HUES48 (cell line): ENCODE measurements around the gene BRI3.

Source experiments
- H3K27ac ChIP-seq: one replicate; pipeline ENCODE4 v1.7.0; 2013; ENCODE audit warnings: low read depth, low read length, inconsistent platforms
- H3K27me3 ChIP-seq: 2 replicates; pipeline ENCODE4 v1.6.1; 2013; ENCODE audit warnings: mild to moderate bottlenecking, low read length; ENCODE audit not compliant: control insufficient read depth, insufficient read depth
- H3K36me3 ChIP-seq: 2 replicates; pipeline ENCODE4 v1.6.1; 2013; ENCODE audit warnings: low read length; ENCODE audit not compliant: control insufficient read depth, insufficient read depth
- H3K4me1 ChIP-seq: 2 replicates; pipeline ENCODE4 v1.6.1; 2013; ENCODE audit warnings: mild to moderate bottlenecking, low read length; ENCODE audit not compliant: control insufficient read depth, insufficient read depth
- H3K4me3 ChIP-seq: 2 replicates; pipeline ENCODE4 v1.5.1; 2013; ENCODE audit warnings: mild to moderate bottlenecking, low read depth, low read length
- H3K9ac ChIP-seq: 2 replicates; pipeline ENCODE4 v1.6.1; 2013; ENCODE audit warnings: mild to moderate bottlenecking, low read depth, low read length, moderate library complexity
- H3K9me3 ChIP-seq: 2 replicates; pipeline ENCODE4 v1.6.1; 2013; ENCODE audit warnings: low read length; ENCODE audit not compliant: control insufficient read depth, insufficient read depth

BRI3 gene

DNA sequence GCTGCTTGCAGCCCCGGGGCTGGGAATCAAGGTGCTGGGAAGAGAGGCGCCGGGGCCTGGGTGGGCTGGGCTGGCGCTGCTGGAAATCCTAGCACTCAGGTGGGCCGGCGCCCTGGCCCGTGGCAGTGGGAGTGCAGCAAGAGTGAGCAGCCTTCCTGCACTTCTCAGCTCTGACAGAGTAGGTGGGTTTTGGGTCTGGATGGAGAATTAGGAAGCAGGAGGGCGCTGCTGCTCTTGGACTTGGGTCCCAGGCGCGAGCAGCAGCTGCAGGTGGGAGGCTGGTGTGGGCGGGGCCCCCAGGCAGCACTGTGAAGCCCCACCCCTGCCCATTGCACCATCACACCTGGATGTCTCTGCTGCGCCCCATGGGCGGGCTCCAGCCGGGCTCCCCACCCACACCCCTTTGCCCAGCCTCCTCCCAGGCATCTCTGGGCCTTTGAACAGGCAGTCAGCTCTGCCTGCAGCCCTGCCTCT is 6.0 kb downstream of the BRI3 start:
- Histone ChIP-seq H3K9ac (no peak overlapping the region), H3K9me3 (no peaks in the 10 kb centered on the region), H3K27me3 (no peaks in the 10 kb centered on the region), H3K36me3 (peaks cover 29% of the 10 kb centered on the region), H3K27ac (no peak overlapping the region), H3K4me1 (peaks cover 28% of the 10 kb centered on the region), H3K4me3 (no peak overlapping the region)

DNA sequence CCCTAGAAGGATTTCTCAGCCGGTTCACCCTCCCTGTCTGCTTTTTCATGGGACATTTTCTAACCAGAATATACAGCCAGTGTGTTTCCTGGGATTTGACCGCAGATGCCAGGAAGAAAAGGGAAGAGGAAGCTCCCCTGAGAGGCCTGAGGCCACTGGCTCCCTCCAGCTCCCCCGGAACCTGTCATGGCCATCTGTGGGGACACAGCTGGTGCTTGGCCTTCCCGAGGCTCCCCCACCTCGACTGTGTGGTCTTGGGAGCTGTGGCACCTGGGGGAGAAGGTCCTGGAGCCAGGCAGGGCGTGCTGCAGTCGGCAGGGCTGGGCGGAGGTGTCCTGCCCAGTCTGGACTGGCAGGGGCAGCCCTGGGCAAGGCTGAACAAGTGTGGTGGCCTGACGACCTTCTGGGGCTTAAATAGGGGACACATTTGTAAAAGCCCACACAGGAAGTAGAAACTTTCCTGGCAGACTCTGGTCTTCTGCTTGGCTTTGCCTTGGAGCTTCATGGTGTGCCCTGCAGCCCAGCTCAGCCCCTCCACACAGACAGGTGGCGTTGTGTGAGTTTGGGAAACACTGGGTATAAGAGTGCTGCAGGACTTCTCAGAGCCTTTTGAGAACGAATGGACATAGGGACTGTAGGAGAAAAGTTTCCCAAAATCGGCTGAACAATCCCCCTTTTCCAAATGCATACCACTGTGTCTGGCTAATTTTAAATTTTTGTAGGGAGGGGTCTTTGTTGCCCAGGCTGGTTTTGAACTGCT is 6.8 kb downstream of the BRI3 start:
- no peaks in the 10 kb centered on the region for H3K9me3 ChIP-seq
- peaks cover 36% of the 10 kb centered on the region for H3K36me3 ChIP-seq
- no peak overlapping the region for H3K27ac ChIP-seq
- H3K9ac ChIP-seq: no peak overlapping the region
- H3K4me3 ChIP-seq: no peak overlapping the region
- peaks cover 24% of the 10 kb centered on the region for H3K4me1 ChIP-seq
- no peaks in the 10 kb centered on the region for H3K27me3 ChIP-seq

DNA sequence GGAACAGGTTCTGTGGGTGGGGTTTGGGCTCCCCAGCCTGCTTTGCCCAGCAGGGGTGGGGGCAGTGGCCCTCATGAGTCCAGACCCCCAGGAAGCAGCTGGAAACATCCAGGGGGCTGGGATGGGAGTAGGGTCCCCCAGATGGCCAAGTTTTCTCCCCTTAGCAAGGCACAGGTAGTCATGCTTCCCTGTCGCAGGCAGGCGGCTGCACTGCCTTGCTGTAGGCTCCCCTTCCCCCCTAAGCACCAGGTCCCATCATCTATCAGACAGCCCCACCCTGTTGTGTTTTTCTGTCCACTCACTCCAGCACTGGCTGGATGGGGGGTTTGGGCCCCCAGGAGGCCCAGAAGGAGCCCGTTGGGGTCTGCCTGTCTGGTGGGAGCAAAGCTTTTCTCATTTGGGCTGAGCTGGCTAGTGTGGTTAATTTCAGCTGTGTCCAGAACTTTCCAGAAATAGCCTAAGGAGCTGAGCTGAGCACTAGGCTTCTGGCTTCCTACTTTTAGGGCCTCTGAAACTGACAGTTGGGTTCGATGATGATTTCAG is 7.9 kb downstream of the BRI3 start:
- no peak overlapping the region for H3K9ac ChIP-seq
- H3K36me3 ChIP-seq: peaks cover 38% of the 10 kb centered on the region
- H3K9me3 ChIP-seq: no peaks in the 10 kb centered on the region
- no peaks in the 10 kb centered on the region for H3K27me3 ChIP-seq
- H3K4me3 ChIP-seq: no peak overlapping the region
- H3K4me1 ChIP-seq: peaks cover 26% of the 10 kb centered on the region
- no peak overlapping the region for H3K27ac ChIP-seq

- H3K9ac ChIP-seq: no peak overlapping the region
Observed at GRCh38 chr7:98291717-98292116, 10.2 kb downstream of the BRI3 start.

GRCh38 chr7:98293265-98293664 is 11.8 kb downstream of the BRI3 start:
- H3K4me1 ChIP-seq: peaks cover 15% of the 10 kb centered on the region; the same call in 1 of the 2 replicates
- no peaks in the 10 kb centered on the region for H3K9me3 ChIP-seq
- no peak overlapping the region for H3K27ac ChIP-seq
- H3K36me3 ChIP-seq: peaks cover 42% of the 10 kb centered on the region
- H3K4me3 ChIP-seq: no peak overlapping the region
- no peak overlapping the region for H3K9ac ChIP-seq
- no peaks in the 10 kb centered on the region for H3K27me3 ChIP-seq

More at GRCh38 chr7:98291717-98292116, 10.2 kb downstream of the BRI3 start:
- Histone ChIP-seq H3K4me3 (no peak overlapping the region), H3K27me3 (no peaks in the 10 kb centered on the region), H3K36me3 (peaks cover 37% of the 10 kb centered on the region), H3K4me1 (peaks cover 26% of the 10 kb centered on the region), H3K9me3 (no peaks in the 10 kb centered on the region), H3K27ac (no peak overlapping the region)

- H3K9me3 ChIP-seq: no peaks in the 10 kb centered on the region
- H3K4me1 ChIP-seq: peaks cover 15% of the 10 kb centered on the region; the same call in 1 of the 2 replicates
- H3K27me3 ChIP-seq: no peaks in the 10 kb centered on the region
- H3K4me3 ChIP-seq: no peak overlapping the region
- H3K27ac ChIP-seq: no peak overlapping the region
- H3K36me3 ChIP-seq: peaks cover 42% of the 10 kb centered on the region
- no peak overlapping the region for H3K9ac ChIP-seq
Observed at GRCh38 chr7:98293746-98294145, 12.3 kb downstream of the BRI3 start.

GRCh38 chr7:98294326-98294725 is 12.8 kb downstream of the BRI3 start:
- Histone ChIP-seq H3K9me3 (no peaks in the 10 kb centered on the region), H3K27me3 (no peaks in the 10 kb centered on the region), H3K4me1 (peaks cover 15% of the 10 kb centered on the region; the same call in 1 of the 2 replicates), H3K27ac (peak overlapping the region; percentile 48), H3K4me3 (no peak overlapping the region), H3K9ac (no peak overlapping the region), H3K36me3 (peaks cover 42% of the 10 kb centered on the region)

DNA sequence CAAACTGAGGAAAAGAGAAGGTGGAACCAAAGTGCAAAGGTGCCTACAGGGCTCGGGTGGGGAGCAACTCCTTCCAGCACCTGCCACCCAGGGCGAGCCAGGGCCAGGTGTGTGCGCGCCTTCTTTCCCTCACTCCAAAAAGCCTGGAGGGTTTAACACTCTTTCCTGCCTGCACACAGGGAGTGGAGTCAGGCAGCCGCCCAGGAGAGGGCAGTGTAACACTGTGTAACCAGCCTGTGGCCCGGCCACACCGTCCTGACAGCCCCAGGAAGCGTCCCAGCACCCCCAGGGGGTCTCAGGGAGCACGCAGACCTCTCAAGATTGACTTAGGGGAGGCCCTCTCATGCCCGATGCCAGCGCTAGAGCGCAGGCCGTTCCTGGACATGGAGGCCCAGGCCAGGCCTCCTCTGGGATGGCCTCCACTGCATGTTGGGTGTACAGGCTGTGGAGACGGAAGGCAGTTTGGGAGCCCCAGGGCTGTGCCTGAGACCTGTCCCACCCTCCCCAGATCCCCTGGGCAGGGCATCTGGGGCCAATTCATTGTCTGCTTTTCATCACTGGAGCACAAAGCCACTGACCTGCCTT is 13.4 kb downstream of the BRI3 start:
- peaks cover 15% of the 10 kb centered on the region; the same call in 1 of the 2 replicates for H3K4me1 ChIP-seq
- H3K36me3 ChIP-seq: peaks cover 42% of the 10 kb centered on the region
- H3K27ac ChIP-seq: peak overlapping the region; percentile 48
- no peak overlapping the region for H3K4me3 ChIP-seq
- no peak overlapping the region for H3K9ac ChIP-seq
- H3K9me3 ChIP-seq: no peaks in the 10 kb centered on the region
- H3K27me3 ChIP-seq: no peaks in the 10 kb centered on the region

- H3K27ac ChIP-seq: no peak overlapping the region
- peaks cover 48% of the 10 kb centered on the region for H3K36me3 ChIP-seq
Observed at GRCh38 chr7:98295467-98296192, 14.1 kb downstream of the BRI3 start.

DNA sequence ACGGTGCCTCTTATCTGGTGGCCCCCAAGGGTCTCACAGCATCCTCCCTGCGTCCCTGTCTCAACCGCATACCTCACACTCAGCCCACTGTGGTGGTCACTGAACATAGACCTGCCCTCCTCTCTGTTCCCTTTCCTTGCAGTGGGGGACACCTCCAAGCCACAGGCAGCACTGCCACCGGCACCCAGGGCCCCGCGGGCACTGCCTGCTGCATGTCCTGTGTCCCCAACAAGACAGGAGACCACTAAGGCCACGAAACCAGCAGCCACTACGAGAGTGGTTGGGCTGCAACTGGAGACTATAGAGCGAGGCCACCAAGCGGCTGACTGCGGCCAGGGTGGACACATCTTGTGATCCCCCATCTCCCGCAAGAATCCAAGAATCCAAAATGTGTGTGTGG is 15.3 kb downstream of the BRI3 start:
- no peaks in the 10 kb centered on the region for H3K27me3 ChIP-seq
- no peak overlapping the region for H3K4me3 ChIP-seq
- peaks cover 11% of the 10 kb centered on the region; the same call in 1 of the 2 replicates for H3K4me1 ChIP-seq
- H3K9me3 ChIP-seq: no peaks in the 10 kb centered on the region
- no peak overlapping the region for H3K9ac ChIP-seq
- H3K27ac ChIP-seq: no peak overlapping the region
- peaks cover 42% of the 10 kb centered on the region for H3K36me3 ChIP-seq

More at GRCh38 chr7:98295467-98296192, 14.1 kb downstream of the BRI3 start:
- Histone ChIP-seq H3K4me1 (peaks cover 15% of the 10 kb centered on the region; the same call in 1 of the 2 replicates), H3K9ac (no peak overlapping the region), H3K4me3 (no peak overlapping the region), H3K9me3 (no peaks in the 10 kb centered on the region), H3K27me3 (no peaks in the 10 kb centered on the region)
